Upper lobe of left lung (tissue), 6 donors: ENCODE results near the gene MAP3K2. TPM values are rescaled to one million over a fixed set of nuclear protein-coding genes. Genes with fewer than 3 reads are reported as not detected.
A peak's percentile ranks its signal among the peaks of the same experiment; 100 is the strongest.

Experiments
- ATAC-seq, 2 donors: fragments of 200-7000 bp; cut with Tn5 transposase; one replicate each; pipeline ENCODE4 v1.9.1; 2022; ENCODE audit warnings: mild to moderate bottlenecking in 2 of 2, moderate library complexity in 2 of 2; ENCODE audit not compliant: low FRiP score in 2 of 2
- DNase-seq, 2 donors: peaks; one replicate each; pipeline ENCODE4 v3.0.0-alpha.2; 2019 to 2020
- H3K27ac ChIP-seq, 4 donors: fragments of 200-600 bp; sonication (generic); one replicate each; pipeline ENCODE4 v1.5.1; 2016 to 2019
- H3K27me3 ChIP-seq, 4 donors: fragments of 200-600 bp; sonication (generic); one replicate each; pipeline ENCODE4 v1.5.1; 2017 to 2019
- H3K36me3 ChIP-seq, 4 donors: fragments of 200-600 bp; sonication (generic); one replicate each; pipeline ENCODE4 v1.5.1; 2016 to 2019
- H3K4me1 ChIP-seq, 4 donors: fragments of 200-600 bp; sonication (generic); one replicate each; pipeline ENCODE4 v1.5.1; 2018 to 2019
- H3K4me3 ChIP-seq, 4 donors: fragments of 200-600 bp; sonication (generic); one replicate each; pipeline ENCODE4 v1.5.1; 2017 to 2019; ENCODE audit warnings: mild to moderate bottlenecking in 2 of 4, moderate library complexity in 1 of 4
- H3K9me3 ChIP-seq, 4 donors: fragments of 200-600 bp; sonication (generic); one replicate each; pipeline ENCODE4 v1.5.1; 2018 to 2019
- EP300 ChIP-seq, 4 donors: sonication (generic); formaldehyde crosslinking; IDR thresholded peaks; one replicate each; pipeline ENCODE4 v1.5.1; 2017; ENCODE audit warnings: antibody characterized with exemption in 4 of 4, control low read depth in 2 of 4
- POLR2A ChIP-seq, 4 donors: fragments of 450-650 bp; IDR thresholded peaks; one replicate each; pipeline ENCODE4 v1.5.1; 2016 to 2017; ENCODE audit warnings: antibody characterized with exemption in 4 of 4, mild to moderate bottlenecking in 2 of 4
- POLR2AphosphoS5 ChIP-seq, 2 donors: sonication (generic); formaldehyde crosslinking; IDR thresholded peaks; one replicate each; pipeline ENCODE4 v1.5.1; 2017; ENCODE audit warnings: antibody characterized with exemption in 2 of 2
- WGBS, 2 donors: methylation state at CpG; one replicate each; pipeline ENCODE4 v1.1.5; 2017 to 2018; 5-methylcytosine and 5-hydroxymethylcytosine counted together
- total RNA-seq, 6 donors: library from RNA; depleted of rRNA in 4 of 6; stranded (reverse); fragments of >200 nt in 4 of 6; gene quantifications; one replicate each; pipeline versions ENCODE4 v1.1.0 to v1.2.1, GENCODE V29; 2016 to 2021
- TF ChIP-seq, protein P1 (sequence below), 6 experiments: fragments of 450-650 bp in 4 of 6; fragments of 200-600 bp in 2 of 6; sonication (generic) in 2 of 6; IDR thresholded peaks; one replicate each; pipeline ENCODE4 v1.5.1; 2016 to 2019; ENCODE audit warnings: antibody characterized with exemption in 6 of 6
- donor health status: DM: no; HTN: no; CAD: no; lungs with moderate emphysema.
- donor health status: DM: no; HTN: yes; CAD: no; lungs with severe emphysema.

The MAP3K2 gene
- total RNA-seq, 6 donors from 2014 or later = 43.0 to 79.2 (median 66.9) TPM

- WGBS, 2 donors = 0% methylated on average over 8 to 43 of the region's 55 CpGs
- peak within 1 kb of the TSS; percentile 71 to 91 (median 84) for H3K27ac ChIP-seq
- TF ChIP-seq, protein P1, sequence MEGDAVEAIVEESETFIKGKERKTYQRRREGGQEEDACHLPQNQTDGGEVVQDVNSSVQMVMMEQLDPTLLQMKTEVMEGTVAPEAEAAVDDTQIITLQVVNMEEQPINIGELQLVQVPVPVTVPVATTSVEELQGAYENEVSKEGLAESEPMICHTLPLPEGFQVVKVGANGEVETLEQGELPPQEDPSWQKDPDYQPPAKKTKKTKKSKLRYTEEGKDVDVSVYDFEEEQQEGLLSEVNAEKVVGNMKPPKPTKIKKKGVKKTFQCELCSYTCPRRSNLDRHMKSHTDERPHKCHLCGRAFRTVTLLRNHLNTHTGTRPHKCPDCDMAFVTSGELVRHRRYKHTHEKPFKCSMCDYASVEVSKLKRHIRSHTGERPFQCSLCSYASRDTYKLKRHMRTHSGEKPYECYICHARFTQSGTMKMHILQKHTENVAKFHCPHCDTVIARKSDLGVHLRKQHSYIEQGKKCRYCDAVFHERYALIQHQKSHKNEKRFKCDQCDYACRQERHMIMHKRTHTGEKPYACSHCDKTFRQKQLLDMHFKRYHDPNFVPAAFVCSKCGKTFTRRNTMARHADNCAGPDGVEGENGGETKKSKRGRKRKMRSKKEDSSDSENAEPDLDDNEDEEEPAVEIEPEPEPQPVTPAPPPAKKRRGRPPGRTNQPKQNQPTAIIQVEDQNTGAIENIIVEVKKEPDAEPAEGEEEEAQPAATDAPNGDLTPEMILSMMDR (IDR thresholded peaks at IDR 0.05) = peak in 1 of 6 experiments; percentile 14
- no peak for TF ChIP-seq EP300 (IDR thresholded peaks at IDR 0.05)
- peak; percentile 68 to 77 for TF ChIP-seq POLR2AphosphoS5 (IDR thresholded peaks at IDR 0.05)
- peak in 2 of 4 donors; percentile 56 to 67 for TF ChIP-seq POLR2A (IDR thresholded peaks at IDR 0.05)
Measured at GRCh38 chr2:127293748-127294562, 93.8 kb downstream of the MAP3K2 start, which contains the start of gene ERCC3. ERCC3 (minus strand) TSS chr2:127294144; CDS start chr2:127294081, 63 bp downstream.

GRCh38 chr2:127293386-127293747, 94.4 kb downstream of the MAP3K2 start:
- DNase-seq (peak in 1 of 2 donors; percentile 28), ATAC-seq (peak; percentile 23 to 42)
- peak overlapping the region; percentile 79 to 98 (median 94) for H3K4me3 ChIP-seq
- no peak for TF ChIP-seq EP300 (IDR thresholded peaks at IDR 0.05)
- TF ChIP-seq POLR2A (IDR thresholded peaks at IDR 0.05) = no peak
- TF ChIP-seq POLR2AphosphoS5 (IDR thresholded peaks at IDR 0.05) = no peak
- TF ChIP-seq, protein P1 (IDR thresholded peaks at IDR 0.05) = no peak
- no peaks in the 10 kb centered on the region for H3K27me3 ChIP-seq
- H3K9me3 ChIP-seq = no peaks in the 10 kb centered on the region
- WGBS, 2 donors = 13 to 16% methylated on average over 13 of the region's 13 CpGs
- H3K27ac ChIP-seq = peak overlapping the region; percentile 71 to 91 (median 84)
- H3K4me1 ChIP-seq = peaks cover 12 to 22% (median 12%) of the 10 kb centered on the region in 4 donors
- H3K36me3 ChIP-seq = peaks cover 20 to 44% (median 40%) of the 10 kb centered on the region in 4 donors

More at GRCh38 chr2:127293748-127294562, 93.8 kb downstream of the MAP3K2 start, which contains the start of gene ERCC3:
- Histone ChIP-seq H3K27me3 (no peaks in the 10 kb centered on the region), H3K9me3 (no peaks in the 10 kb centered on the region), H3K4me1 (peaks cover 12 to 22% (median 12%) of the 10 kb centered on the region in 4 donors), H3K36me3 (peaks cover 15 to 38% (median 35%) of the 10 kb centered on the region in 4 donors), H3K4me3 (peak within 1 kb of the TSS; percentile 79 to 98 (median 94))
- ATAC-seq (peak; percentile 91 to 97), DNase-seq (peak; percentile 86 to 92)

- H3K27ac ChIP-seq = no peak overlapping the region
- H3K4me3 ChIP-seq = no peak overlapping the region
- TF ChIP-seq POLR2AphosphoS5 (IDR thresholded peaks at IDR 0.05) (no peak), EP300 (IDR thresholded peaks at IDR 0.05) (no peak), POLR2A (IDR thresholded peaks at IDR 0.05) (no peak)
- TF ChIP-seq, protein P1 (IDR thresholded peaks at IDR 0.05) = no peak
- ATAC-seq (no peak), DNase-seq (no peak)
- H3K9me3 ChIP-seq = no peaks in the 10 kb centered on the region
- peaks cover 48 to 95% (median 90%) of the 10 kb centered on the region in 4 donors for H3K36me3 ChIP-seq
- H3K27me3 ChIP-seq = no peaks in the 10 kb centered on the region
- H3K4me1 ChIP-seq = peaks cover 4 to 10% (median 6%) of the 10 kb centered on the region in 4 donors
- WGBS, 2 donors = 95 to 98% methylated on average over 3 of the region's 3 CpGs
Measured at GRCh38 chr2:127288274-127288673, 99.5 kb downstream of the MAP3K2 start.

DNA sequence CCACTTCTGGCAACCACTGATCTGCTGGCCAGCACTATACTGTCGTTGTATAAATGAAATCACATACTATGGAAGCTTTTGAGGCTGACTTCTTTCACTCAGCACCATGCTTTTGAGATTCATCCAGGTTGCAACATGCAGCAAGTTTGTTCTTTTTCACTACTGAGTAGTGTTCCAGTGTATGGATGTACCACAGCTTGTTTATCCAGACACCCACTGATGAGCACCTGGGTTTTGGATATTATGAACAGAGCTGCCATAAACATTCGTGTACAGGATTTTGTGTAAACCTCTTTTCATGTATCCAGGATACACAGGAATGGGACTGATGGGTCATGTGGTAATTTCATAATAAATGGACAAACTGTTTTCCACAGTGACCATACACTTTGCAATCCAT, 104.5 kb downstream of the MAP3K2 start:
- ATAC-seq (no peak), DNase-seq (no peak)
- H3K4me3 ChIP-seq = no peak overlapping the region
- H3K4me1 ChIP-seq = no peaks in the 10 kb centered on the region
- no peaks in the 10 kb centered on the region for H3K9me3 ChIP-seq
- H3K36me3 ChIP-seq = peaks cover 32 to 99% (median 79%) of the 10 kb centered on the region in 4 donors
- TF ChIP-seq, protein P1 (IDR thresholded peaks at IDR 0.05) = no peak
- TF ChIP-seq POLR2AphosphoS5 (IDR thresholded peaks at IDR 0.05) = no peak
- no peak for TF ChIP-seq EP300 (IDR thresholded peaks at IDR 0.05)
- no peak for TF ChIP-seq POLR2A (IDR thresholded peaks at IDR 0.05)
- no peaks in the 10 kb centered on the region for H3K27me3 ChIP-seq
- H3K27ac ChIP-seq = no peak overlapping the region
- 91 to 92% methylated on average over 2 of the region's 2 CpGs for WGBS, 2 donors
